CD14-positive monocyte (primary cell): ENCODE results near the gene ZNF492. TPM values are rescaled to one million over a fixed set of nuclear protein-coding genes. Genes with fewer than 3 reads are reported as not detected.
"Not testable (repeated sequence)": the region's sequence is repeated elsewhere in the genome, so short reads cannot be mapped to it uniquely, and the experiment has no call there.

ENCODE experiments used
- DNase-seq, 3 donors: peaks; one replicate each; pipeline ENCODE4 v3.0.0-alpha.2; 2011 to 2022
- H2AFZ ChIP-seq: 2 replicates; pipeline ENCODE4 v1.6.0; 2012; ENCODE audit warnings: mild to moderate bottlenecking, low read depth, low read length, inconsistent platforms; ENCODE audit not compliant: insufficient read depth, poor library complexity, severe bottlenecking
- H3K27ac ChIP-seq, 2 donors: 1 replicate in 1 of 2; 2 replicates in 1 of 2; pipeline ENCODE4 v1.5.1; 2012 to 2013; ENCODE audit warnings: low read length in 2 of 2, control low read depth in 1 of 2, inconsistent platforms in 1 of 2, low read depth in 1 of 2, mild to moderate bottlenecking in 1 of 2
- H3K27me3 ChIP-seq, 2 donors: one replicate each; pipeline versions ENCODE4 v1.6.0 to v1.6.1; 2011 to 2013; ENCODE audit warnings: low read length in 2 of 2; ENCODE audit not compliant: control insufficient read depth in 2 of 2, insufficient read depth in 2 of 2
- H3K36me3 ChIP-seq, 2 donors: replicated peaks in 1 of 2; 1 replicate in 1 of 2; 2 replicates in 1 of 2; pipeline versions ENCODE4 v1.5.1 to v1.6.1; 2012 to 2013; ENCODE audit warnings: low read length in 2 of 2, control low read depth in 1 of 2, inconsistent platforms in 1 of 2, mild to moderate bottlenecking in 1 of 2; ENCODE audit not compliant: insufficient read depth in 2 of 2, control insufficient read depth in 1 of 2
- H3K4me1 ChIP-seq, 2 donors: 1 replicate in 1 of 2; 2 replicates in 1 of 2; pipeline versions ENCODE4 v1.5.1 to v1.6.1; 2012 to 2013; ENCODE audit warnings: low read length in 2 of 2, control low read depth in 1 of 2, inconsistent platforms in 1 of 2, mild to moderate bottlenecking in 1 of 2, moderate library complexity in 1 of 2; ENCODE audit not compliant: insufficient read depth in 2 of 2, control insufficient read depth in 1 of 2
- H3K4me2 ChIP-seq: replicated peaks from 2 replicates; pipeline ENCODE3; 2012; ENCODE audit warnings: low read length, moderate library complexity, mild to moderate bottlenecking; ENCODE audit not compliant: poor library complexity, severe bottlenecking; ENCODE audit errors: extremely low read depth
- H3K4me3 ChIP-seq, 3 experiments: fragments of 200-600 bp in 1 of 3; sonication (generic) in 1 of 3; replicated peaks in 1 of 3; 1 replicate in 2 of 3; 2 replicates in 1 of 3; pipeline ENCODE4 v1.5.1; 2011 to 2013; ENCODE audit warnings: low read length in 3 of 3, mild to moderate bottlenecking in 3 of 3, control low read depth in 2 of 3, low read depth in 2 of 3, inconsistent platforms in 1 of 3, moderate library complexity in 1 of 3
- H3K79me2 ChIP-seq: 2 replicates; pipeline ENCODE4 v1.6.0; 2012; ENCODE audit warnings: mild to moderate bottlenecking, control low read depth, inconsistent platforms, low read length, moderate library complexity; ENCODE audit not compliant: insufficient read depth
- H3K9ac ChIP-seq: 2 replicates; pipeline ENCODE4 v1.6.0; 2017; ENCODE audit warnings: low read length, mild to moderate bottlenecking; ENCODE audit not compliant: insufficient read depth, poor library complexity, severe bottlenecking
- H3K9me3 ChIP-seq, 2 donors: replicated peaks in 1 of 2; 1 replicate in 1 of 2; 2 replicates in 1 of 2; pipeline versions ENCODE4 v1.5.1 to v1.6.1; 2012 to 2013; ENCODE audit warnings: low read length in 2 of 2, control low read depth in 1 of 2; ENCODE audit not compliant: control insufficient read depth in 1 of 2, insufficient read depth in 1 of 2
- H4K20me1 ChIP-seq: 2 replicates; pipeline ENCODE4 v1.6.0; 2012; ENCODE audit warnings: mild to moderate bottlenecking, low read length, control low read depth, moderate library complexity; ENCODE audit not compliant: insufficient read depth
- H3K27ac Mint-ChIP-seq, 7 donors: one replicate each; pipeline ENCODE4 v1.8.0; 2020; ENCODE audit warnings: mild to moderate bottlenecking in 7 of 7, mixed read lengths in 7 of 7, moderate library complexity in 6 of 7, inconsistent platforms in 2 of 7
- H3K27me3 Mint-ChIP-seq, 3 donors: one replicate each; pipeline ENCODE4 v1.8.0; 2021 to 2022; ENCODE audit warnings: low read depth in 3 of 3, mild to moderate bottlenecking in 3 of 3, mixed read lengths in 3 of 3, moderate library complexity in 3 of 3, inconsistent platforms in 1 of 3
- H3K36me3 Mint-ChIP-seq, 2 donors: one replicate each; pipeline ENCODE4 v1.8.0; 2020; ENCODE audit warnings: mixed read lengths in 2 of 2, inconsistent platforms in 1 of 2, mild to moderate bottlenecking in 1 of 2
- H3K4me1 Mint-ChIP-seq: one replicate; pipeline ENCODE4 v1.8.0; 2020; ENCODE audit warnings: mild to moderate bottlenecking, mixed read lengths
- H3K4me3 Mint-ChIP-seq, 2 donors: one replicate each; pipeline ENCODE4 v1.8.0; 2020; ENCODE audit warnings: mild to moderate bottlenecking in 2 of 2, mixed read lengths in 2 of 2, moderate library complexity in 1 of 2
- H3K9me3 Mint-ChIP-seq, 7 donors: one replicate each; pipeline ENCODE4 v1.8.0; 2020 to 2022; ENCODE audit warnings: mixed read lengths in 7 of 7, mild to moderate bottlenecking in 6 of 7, moderate library complexity in 6 of 7, inconsistent platforms in 2 of 7
- CTCF ChIP-seq: fragments of 200-600 bp; IDR thresholded peaks from one replicate; pipeline ENCODE4 v1.8.0; 2022; ENCODE audit warnings: antibody characterized with exemption, mild to moderate bottlenecking
- WGBS: methylation state at CpG from one replicate; pipeline ENCODE4 v1.1.5; 2013; ENCODE audit warnings: missing lambda C conversion rate; ENCODE audit not compliant: insufficient coverage; 5-methylcytosine and 5-hydroxymethylcytosine counted together
- intact Hi-C, 2 donors: fragments of 100-400 bp; cut with micrococcal nuclease; formaldehyde crosslinking; loops; one replicate each; pipeline versions ENCODE4 v1.15.0 to v1.15.1; 2023
- polyA plus RNA-seq, 3 donors: library from polyadenylated mRNA; depleted of rRNA in 1 of 3; unstranded in 2 of 3; stranded (reverse) in 1 of 3; fragments of 300-500 nt in 2 of 3; fragments of >200 nt in 1 of 3; fragmentation: Illumina TruSeq in 2 of 3; gene quantifications; 1 replicate in 2 of 3; 2 replicates in 1 of 3; pipeline ENCODE4 v1.2.3, GENCODE V29; 2012 to 2021

The ZNF492 gene
- polyA plus RNA-seq, 3 donors: 0.01 TPM; not detected in 2

GRCh38 chr19:22616659-22617058 is 17.5 kb upstream of the ZNF492 start:
- H3K4me2 ChIP-seq: no peak overlapping the region
- H3K27ac ChIP-seq: no peak overlapping the region
- H3K9ac ChIP-seq: no peak overlapping the region
- no peaks in the 10 kb centered on the region for H3K27me3 ChIP-seq
- Mint-ChIP-seq H3K27ac (no peak overlapping the region), H3K36me3 (no peaks in the 10 kb centered on the region), H3K4me3 (no peak overlapping the region), H3K4me1 (no peaks in the 10 kb centered on the region), H3K27me3 (peaks cover 0 to 5% (median 4%) of the 10 kb centered on the region in 3 donors), H3K9me3 (peaks cover 34 to 97% (median 83%) of the 10 kb centered on the region in 7 donors)
- 95% methylated on average over 11 of the region's 12 CpGs for WGBS
- TF ChIP-seq CTCF: no peak
- no peak overlapping the region for H3K4me3 ChIP-seq
- H4K20me1 ChIP-seq: no peaks in the 10 kb centered on the region
- no peak overlapping the region for H2AFZ ChIP-seq
- H3K36me3 ChIP-seq: no peaks in the 10 kb centered on the region
- DNase-seq: no peak
- peaks cover 83 to 84% of the 10 kb centered on the region in 2 donors for H3K9me3 ChIP-seq
- H3K4me1 ChIP-seq: no peaks in the 10 kb centered on the region
- no peaks in the 10 kb centered on the region for H3K79me2 ChIP-seq
- intact Hi-C loops: no loop called here

- H3K27me3 Mint-ChIP-seq, H3K79me2 ChIP-seq, H3K4me2 ChIP-seq, intact Hi-C loops, H3K4me1 ChIP-seq, H3K36me3 Mint-ChIP-seq, H4K20me1 ChIP-seq, DNase-seq, H2AFZ ChIP-seq, H3K27me3 ChIP-seq, H3K36me3 ChIP-seq, H3K27ac Mint-ChIP-seq, H3K27ac ChIP-seq, H3K4me1 Mint-ChIP-seq, H3K9ac ChIP-seq, H3K4me3 Mint-ChIP-seq, H3K4me3 ChIP-seq: not testable (repeated sequence)
- peaks cover 34 to 97% (median 82%) of the 10 kb centered on the region in 7 donors for H3K9me3 Mint-ChIP-seq
- WGBS: no CpG with 5 or more reads among the region's 7 CpGs
- H3K9me3 ChIP-seq: peaks cover 78 to 82% of the 10 kb centered on the region in 2 donors
These were observed 16.9 kb upstream of the ZNF492 start for GRCh38 chr19:22617181-22617580.
